Keratinocyte (primary cell): Measurements from ENCODE around the gene DDR2. TPM values are rescaled to one million over a fixed set of nuclear protein-coding genes. Genes with fewer than 3 reads are reported as not detected.

Experiments used
- DNase-seq: peaks from one replicate; pipeline ENCODE4 v3.0.0-alpha.2; 2011; ENCODE audit warnings: low read depth, missing footprints, low spot score
- FAIRE-seq: peaks from 2 replicates; lab custom pipeline; 2011; peaks lifted over from hg19 to GRCh38; lab: Jason Lieb, UNC
- H2AFZ ChIP-seq: 2 replicates; pipeline ENCODE4 v1.6.0; 2012; ENCODE audit warnings: low read length, control low read depth, inconsistent platforms; ENCODE audit not compliant: control insufficient read depth
- H3K27ac ChIP-seq: 2 replicates; pipeline ENCODE4 v1.5.1; 2011; ENCODE audit warnings: low read length; ENCODE audit not compliant: control insufficient read depth, insufficient read depth
- H3K27me3 ChIP-seq: 3 replicates; pipeline ENCODE4 v1.6.0; 2011; ENCODE audit warnings: low read length; ENCODE audit not compliant: control insufficient read depth, insufficient read depth; ENCODE audit errors: extremely low read depth
- H3K36me3 ChIP-seq, 2 experiments: 2 replicates in 1 of 2; 3 replicates in 1 of 2; pipeline ENCODE4 v1.5.1; 2011; ENCODE audit warnings: low read length in 2 of 2, mild to moderate bottlenecking in 1 of 2; ENCODE audit not compliant: control insufficient read depth in 2 of 2, insufficient read depth in 2 of 2; ENCODE audit errors: extremely low read depth in 1 of 2
- H3K4me1 ChIP-seq: 3 replicates; pipeline ENCODE4 v1.5.1; 2011; ENCODE audit warnings: low read length; ENCODE audit not compliant: control insufficient read depth, insufficient read depth; ENCODE audit errors: extremely low read depth
- H3K4me2 ChIP-seq: 3 replicates; pipeline ENCODE4 v1.6.0; 2011; ENCODE audit warnings: low read depth, low read length; ENCODE audit not compliant: control insufficient read depth, insufficient read depth; ENCODE audit errors: extremely low read depth
- H3K4me3 ChIP-seq, 3 experiments: fragments of 200-600 bp in 1 of 3; sonication (generic) in 1 of 3; 2 replicates in 2 of 3; 3 replicates in 1 of 3; pipeline ENCODE4 v1.5.1; 2011 to 2016; ENCODE audit warnings: low read length in 3 of 3, mild to moderate bottlenecking in 3 of 3, control low read depth in 2 of 3, inconsistent platforms in 1 of 3, low read depth in 1 of 3, mixed read lengths in 1 of 3, mixed run types in 1 of 3, moderate library complexity in 1 of 3; ENCODE audit not compliant: control insufficient read depth in 2 of 3, insufficient read depth in 2 of 3; ENCODE audit errors: extremely low read depth in 1 of 3
- H3K79me2 ChIP-seq: 2 replicates; pipeline ENCODE4 v1.6.0; 2012; ENCODE audit warnings: low read length; ENCODE audit not compliant: control insufficient read depth, insufficient read depth
- H3K9ac ChIP-seq: 3 replicates; pipeline ENCODE4 v1.6.0; 2011; ENCODE audit warnings: low read length; ENCODE audit not compliant: control insufficient read depth, insufficient read depth; ENCODE audit errors: extremely low read depth
- H3K9me1 ChIP-seq: 3 replicates; pipeline ENCODE4 v1.6.0; 2011; ENCODE audit warnings: low read length; ENCODE audit not compliant: control insufficient read depth, insufficient read depth; ENCODE audit errors: extremely low read depth
- H3K9me3 ChIP-seq: 2 replicates; pipeline ENCODE4 v1.5.1; 2012; ENCODE audit warnings: low read depth, low read length; ENCODE audit not compliant: control insufficient read depth
- H4K20me1 ChIP-seq: 3 replicates; pipeline ENCODE4 v1.6.0; 2011; ENCODE audit warnings: low read length; ENCODE audit not compliant: control insufficient read depth, insufficient read depth; ENCODE audit errors: extremely low read depth
- EZH2 ChIP-seq: IDR thresholded peaks from one replicate; pipeline ENCODE4 v1.6.1; 2012; ENCODE audit warnings: inconsistent platforms, mild to moderate bottlenecking, low read length, moderate library complexity
- dilution Hi-C: fragments of 300-500 bp; cut with MboI; formaldehyde crosslinking; loops from one replicate; pipeline ENCODE4 v1.7.0; 2020; ENCODE audit warnings: low sequenced_read_pairs; ENCODE audit not compliant: extremely low pct_ligation_motif_present
- polyA plus RNA-seq, 5 experiments: library from polyadenylated mRNA; depleted of rRNA in 3 of 5; stranded (reverse) in 3 of 5; stranded (forward) in 1 of 5; unstranded in 1 of 5; fragments of >200 nt; gene quantifications; 1 replicate in 1 of 5; 2 replicates in 3 of 5; 3 replicates in 1 of 5; pipeline versions ENCODE4 v1.2.1 to v1.2.3, GENCODE V29; 2011 to 2012; ENCODE audit warnings: missing spikeins in 2 of 5, low read depth in 1 of 5, low replicate concordance in 1 of 5
- TF ChIP-seq, protein P1 (sequence below), 3 experiments: IDR thresholded peaks in 1 of 3; conservative IDR thresholded peaks in 1 of 3; optimal IDR thresholded peaks in 1 of 3; 2 replicates in 2 of 3; 3 replicates in 1 of 3; pipeline versions ENCODE3 to v1.5.1; 2011; ENCODE audit warnings: low read length in 3 of 3, mild to moderate bottlenecking in 3 of 3, moderate library complexity in 2 of 3, control low read depth in 1 of 3, inconsistent platforms in 1 of 3; ENCODE audit not compliant: insufficient read depth in 2 of 3; ENCODE audit errors: extremely low read depth in 1 of 3

DDR2 gene
- polyA plus RNA-seq, 1 donor (not counting 4 experiments of a cell fraction or from before 2014, with no cell fraction given) = 0.39 TPM

DNA sequence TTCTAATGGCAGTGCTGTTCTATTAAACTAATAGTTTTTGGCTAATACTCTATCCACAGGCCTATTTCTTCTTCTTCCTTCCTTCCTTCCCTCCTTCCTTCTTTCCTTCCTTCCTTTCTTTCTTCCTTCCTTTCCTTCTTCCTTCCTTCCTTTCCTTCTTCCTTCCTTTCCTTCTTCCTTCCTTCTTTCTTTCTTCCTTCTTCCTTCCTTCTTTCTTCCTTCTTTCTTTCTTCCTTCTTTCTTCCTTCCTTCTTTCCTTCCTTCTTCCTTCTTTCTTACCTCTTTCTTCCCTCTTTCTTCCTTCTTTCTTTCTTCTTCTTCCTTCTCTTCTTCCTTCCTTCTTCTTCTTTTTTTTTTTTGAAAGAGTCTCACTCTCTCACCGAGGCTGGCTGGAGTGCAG lies 197.0 kb downstream of the DDR2 start:
- H3K9me1 ChIP-seq = no peaks in the 10 kb centered on the region
- DNase-seq (no peak), FAIRE-seq (no peak)
- H4K20me1 ChIP-seq = no peaks in the 10 kb centered on the region
- no peaks in the 10 kb centered on the region for H3K36me3 ChIP-seq
- H2AFZ ChIP-seq = no peak overlapping the region
- no peaks in the 10 kb centered on the region for H3K79me2 ChIP-seq
- dilution Hi-C loops = no loop called here
- no peaks in the 10 kb centered on the region for H3K4me1 ChIP-seq
- no peak overlapping the region for H3K9ac ChIP-seq
- no peak overlapping the region for H3K27ac ChIP-seq
- no peak overlapping the region for H3K4me2 ChIP-seq
- H3K4me3 ChIP-seq = no peak overlapping the region
- no peaks in the 10 kb centered on the region for H3K27me3 ChIP-seq
- no peaks in the 10 kb centered on the region for H3K9me3 ChIP-seq
- TF ChIP-seq EZH2 = no peak
- TF ChIP-seq, protein P1, sequence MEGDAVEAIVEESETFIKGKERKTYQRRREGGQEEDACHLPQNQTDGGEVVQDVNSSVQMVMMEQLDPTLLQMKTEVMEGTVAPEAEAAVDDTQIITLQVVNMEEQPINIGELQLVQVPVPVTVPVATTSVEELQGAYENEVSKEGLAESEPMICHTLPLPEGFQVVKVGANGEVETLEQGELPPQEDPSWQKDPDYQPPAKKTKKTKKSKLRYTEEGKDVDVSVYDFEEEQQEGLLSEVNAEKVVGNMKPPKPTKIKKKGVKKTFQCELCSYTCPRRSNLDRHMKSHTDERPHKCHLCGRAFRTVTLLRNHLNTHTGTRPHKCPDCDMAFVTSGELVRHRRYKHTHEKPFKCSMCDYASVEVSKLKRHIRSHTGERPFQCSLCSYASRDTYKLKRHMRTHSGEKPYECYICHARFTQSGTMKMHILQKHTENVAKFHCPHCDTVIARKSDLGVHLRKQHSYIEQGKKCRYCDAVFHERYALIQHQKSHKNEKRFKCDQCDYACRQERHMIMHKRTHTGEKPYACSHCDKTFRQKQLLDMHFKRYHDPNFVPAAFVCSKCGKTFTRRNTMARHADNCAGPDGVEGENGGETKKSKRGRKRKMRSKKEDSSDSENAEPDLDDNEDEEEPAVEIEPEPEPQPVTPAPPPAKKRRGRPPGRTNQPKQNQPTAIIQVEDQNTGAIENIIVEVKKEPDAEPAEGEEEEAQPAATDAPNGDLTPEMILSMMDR (optimal IDR thresholded peaks at IDR 0.05 in 1 of 3, IDR thresholded peaks at IDR 0.05 in 1 of 3, conservative IDR thresholded peaks at IDR 0.05 in 1 of 3; ENCODE audit: extremely low read depth in 1 of 3, insufficient read depth in 2 of 3, low read length in 3 of 3) = no peak

DNA sequence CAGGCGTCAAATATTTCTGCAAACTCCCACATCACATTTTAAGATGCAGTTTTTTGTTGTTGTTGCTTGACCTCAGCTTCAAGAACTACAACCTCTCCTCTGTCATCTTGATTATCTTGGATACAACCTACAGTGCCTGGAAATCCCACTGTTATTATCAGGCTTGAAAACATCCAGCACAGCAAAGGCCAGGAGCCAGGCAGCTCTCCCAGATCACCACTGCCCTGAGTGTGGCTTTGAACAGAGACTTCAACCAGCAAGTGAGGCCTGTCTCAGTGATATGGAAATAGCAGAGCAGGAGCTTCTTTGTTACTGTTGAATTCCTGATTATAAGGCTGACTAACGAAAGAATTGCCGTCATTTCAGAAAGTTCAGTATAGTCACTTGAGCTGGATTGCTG lies 200.2 kb downstream of the DDR2 start:
- no peaks in the 10 kb centered on the region for H3K9me3 ChIP-seq
- H3K27me3 ChIP-seq = no peaks in the 10 kb centered on the region
- no peaks in the 10 kb centered on the region for H3K79me2 ChIP-seq
- H3K27ac ChIP-seq = no peak overlapping the region
- H3K4me1 ChIP-seq = no peaks in the 10 kb centered on the region
- DNase-seq = no peak
- no peak for TF ChIP-seq EZH2
- TF ChIP-seq, protein P1 (optimal IDR thresholded peaks at IDR 0.05 in 1 of 3, IDR thresholded peaks at IDR 0.05 in 1 of 3, conservative IDR thresholded peaks at IDR 0.05 in 1 of 3; ENCODE audit: extremely low read depth in 1 of 3, insufficient read depth in 2 of 3, low read length in 3 of 3) = no peak
- dilution Hi-C loops = no loop called here
- no peak overlapping the region for H3K9ac ChIP-seq
- no peaks in the 10 kb centered on the region for H4K20me1 ChIP-seq
- H3K36me3 ChIP-seq = no peaks in the 10 kb centered on the region
- no peak overlapping the region for H3K4me3 ChIP-seq
- no peak for FAIRE-seq
- H3K9me1 ChIP-seq = no peaks in the 10 kb centered on the region
- no peak overlapping the region for H2AFZ ChIP-seq
- H3K4me2 ChIP-seq = no peak overlapping the region
